GM19025 (cell line): ENCODE data around the gene SPAG9.
"Not testable (repeated sequence)": the region's sequence is repeated elsewhere in the genome, so short reads cannot be mapped to it uniquely, and the experiment has no call there.

Experiments
- ATAC-seq: cut with Tn5 transposase; IDR thresholded peaks from one replicate; pipeline ENCODE4 v1.9.1; 2021; ENCODE audit warnings: mild to moderate bottlenecking, low read depth, moderate library complexity; ENCODE audit not compliant: unreplicated experiment

The SPAG9 gene

GRCh38 chr17:51135956-51136355 is 15.3 kb upstream of the SPAG9 start:
- no peak for ATAC-seq

GRCh38 chr17:51133365-51133764 is 12.7 kb upstream of the SPAG9 start:
- ATAC-seq, result no peak

- peak; percentile 68 for ATAC-seq
Observed at GRCh38 chr17:51132964-51133319, 12.3 kb upstream of the SPAG9 start.

GRCh38 chr17:51128076-51128475 is 7.4 kb upstream of the SPAG9 start:
- no peak for ATAC-seq

- ATAC-seq, result no peak
Observed at GRCh38 chr17:51124640-51125503, 4.2 kb upstream of the SPAG9 start.

- not testable (repeated sequence) for ATAC-seq
Observed at GRCh38 chr17:51122473-51123115, 1.9 kb upstream of the SPAG9 start.

GRCh38 chr17:51121620-51122472 is 1.2 kb upstream of the SPAG9 start:
- ATAC-seq, result no peak

GRCh38 chr17:51120357-51120738 is 320 bp downstream of the SPAG9 start:
- peak; percentile 26 for ATAC-seq

- peak; percentile 13 for ATAC-seq
Observed at GRCh38 chr17:51119415-51120356, 982 bp downstream of the SPAG9 start.

- no peak for ATAC-seq
Observed at GRCh38 chr17:51118330-51119195, 2.1 kb downstream of the SPAG9 start.

GRCh38 chr17:51115179-51115578 is 5.5 kb downstream of the SPAG9 start:
- ATAC-seq, result no peak

- ATAC-seq, result not testable (repeated sequence)
Observed at GRCh38 chr17:51112303-51113222, 8.1 kb downstream of the SPAG9 start.

- no peak for ATAC-seq
Observed at GRCh38 chr17:51107778-51108177, 12.9 kb downstream of the SPAG9 start.

- ATAC-seq, result no peak
Observed at GRCh38 chr17:51103451-51103850, 17.2 kb downstream of the SPAG9 start.

GRCh38 chr17:51103050-51103449 is 17.6 kb downstream of the SPAG9 start:
- no peak for ATAC-seq

- ATAC-seq, result no peak
Observed at GRCh38 chr17:51097708-51098446, 22.8 kb downstream of the SPAG9 start.

GRCh38 chr17:51091635-51092034 is 29.0 kb downstream of the SPAG9 start:
- ATAC-seq, result no peak
